ENCODE measurements around the gene KIR2DL3.
A peak's percentile ranks its signal among the peaks of the same experiment; 100 is the strongest.
"Not testable (repeated sequence)": the region's sequence is repeated elsewhere in the genome, so short reads cannot be mapped to it uniquely, and the experiment has no call there.

KIR2DL3 gene

GRCh38 chr19:54766464-54766863 lies 28.2 kb downstream of the KIR2DL3 start:
- H4K8ac ChIP-seq (ENCODE audit: low read depth, low read length); H4K91ac ChIP-seq (ENCODE audit: low read depth, low read length, poor library complexity); H2BK120ac ChIP-seq (ENCODE audit: low read depth, low read length); H3K4me2 ChIP-seq (ENCODE audit: insufficient read depth, low read length, poor library complexity, severe bottlenecking); H2AK5ac ChIP-seq (ENCODE audit: low read depth, low read length); H3K9me3 ChIP-seq (replicated peaks in 1 of 2; ENCODE audit: control insufficient read depth in 2 of 2, insufficient read depth in 1 of 2, low read depth in 1 of 2, low read length in 2 of 2); H3K36me3 ChIP-seq (replicated peaks in 1 of 2; ENCODE audit: control insufficient read depth in 2 of 2, insufficient read depth in 2 of 2, low read length in 2 of 2); H2AFZ ChIP-seq (ENCODE audit: low read length); H2BK5ac ChIP-seq (ENCODE audit: low read length); H3K4ac ChIP-seq (ENCODE audit: low read length); H3K79me1 ChIP-seq (ENCODE audit: low read depth, low read length); H3K18ac ChIP-seq (ENCODE audit: low read length); H3K27me3 ChIP-seq (ENCODE audit: control insufficient read depth in 3 of 3, insufficient read depth in 3 of 3, low read depth in 1 of 3, low read length in 3 of 3); H2BK12ac ChIP-seq (ENCODE audit: low read length); DNase-seq (ENCODE audit: low spot score); H3K9ac ChIP-seq (ENCODE audit: low read depth, low read length, poor library complexity); H3K4me3 ChIP-seq (ENCODE audit: low read length in 2 of 2); H3K14ac ChIP-seq (ENCODE audit: low read length); H2BK15ac ChIP-seq (ENCODE audit: low read length); H3K23ac ChIP-seq (ENCODE audit: low read depth, low read length, poor library complexity); H3K4me1 ChIP-seq (ENCODE audit: control insufficient read depth in 2 of 2, insufficient read depth in 1 of 2, low read depth in 1 of 2, low read length in 2 of 2); H3K27ac ChIP-seq (replicated peaks; ENCODE audit: low read length): not testable (repeated sequence)
- WGBS, 2 donors (ENCODE audit: extremely low coverage in 2 of 2, insufficient read length in 2 of 2, insufficient replicate concordance in 1 of 2) = no CpG with 5 or more reads among the region's 4 CpGs

GRCh38 chr19:54769646-54770045 lies 31.3 kb downstream of the KIR2DL3 start, which contains the start of gene KIR2DL1:
KIR2DL1 (plus strand) TSS chr19:54769793; CDS start chr19:54769851, 58 bp downstream.
- H2BK120ac ChIP-seq (ENCODE audit: low read depth, low read length); H2AK5ac ChIP-seq (ENCODE audit: low read depth, low read length); H2BK12ac ChIP-seq (ENCODE audit: low read length); H3K4me3 ChIP-seq (ENCODE audit: low read length in 2 of 2); H3K4me2 ChIP-seq (ENCODE audit: insufficient read depth, low read length, poor library complexity, severe bottlenecking); H4K91ac ChIP-seq (ENCODE audit: low read depth, low read length, poor library complexity); H2BK15ac ChIP-seq (ENCODE audit: low read length); H3K23ac ChIP-seq (ENCODE audit: low read depth, low read length, poor library complexity); H3K36me3 ChIP-seq (replicated peaks in 1 of 2; ENCODE audit: control insufficient read depth in 2 of 2, insufficient read depth in 2 of 2, low read length in 2 of 2); H3K27ac ChIP-seq (replicated peaks; ENCODE audit: low read length); H3K14ac ChIP-seq (ENCODE audit: low read length); H3K18ac ChIP-seq (ENCODE audit: low read length); H3K4me1 ChIP-seq (ENCODE audit: control insufficient read depth in 2 of 2, insufficient read depth in 1 of 2, low read depth in 1 of 2, low read length in 2 of 2); H2AFZ ChIP-seq (ENCODE audit: low read length); H2BK5ac ChIP-seq (ENCODE audit: low read length); DNase-seq (ENCODE audit: low spot score); H3K27me3 ChIP-seq (ENCODE audit: control insufficient read depth in 3 of 3, insufficient read depth in 3 of 3, low read depth in 1 of 3, low read length in 3 of 3); H3K79me1 ChIP-seq (ENCODE audit: low read depth, low read length); H4K8ac ChIP-seq (ENCODE audit: low read depth, low read length); H3K4ac ChIP-seq (ENCODE audit: low read length); H3K9me3 ChIP-seq (replicated peaks in 1 of 2; ENCODE audit: control insufficient read depth in 2 of 2, insufficient read depth in 1 of 2, low read depth in 1 of 2, low read length in 2 of 2): not testable (repeated sequence)
- no CpG with 5 or more reads among the region's 15 CpGs for WGBS, 2 donors (ENCODE audit: extremely low coverage in 2 of 2, insufficient read length in 2 of 2, insufficient replicate concordance in 1 of 2)
- H3K9ac ChIP-seq (ENCODE audit: low read depth, low read length, poor library complexity) = peak within 1 kb of the TSS; percentile 21

GRCh38 chr19:54770511-54770910 lies 32.2 kb downstream of the KIR2DL3 start:
- H3K27me3 ChIP-seq (ENCODE audit: control insufficient read depth in 3 of 3, insufficient read depth in 3 of 3, low read depth in 1 of 3, low read length in 3 of 3); H3K14ac ChIP-seq (ENCODE audit: low read length); DNase-seq (ENCODE audit: low spot score); H2AK5ac ChIP-seq (ENCODE audit: low read depth, low read length); H3K36me3 ChIP-seq (replicated peaks in 1 of 2; ENCODE audit: control insufficient read depth in 2 of 2, insufficient read depth in 2 of 2, low read length in 2 of 2); H3K4me3 ChIP-seq (ENCODE audit: low read length in 2 of 2); H3K9ac ChIP-seq (ENCODE audit: low read depth, low read length, poor library complexity); H4K91ac ChIP-seq (ENCODE audit: low read depth, low read length, poor library complexity); H2BK15ac ChIP-seq (ENCODE audit: low read length); H3K4ac ChIP-seq (ENCODE audit: low read length); H2BK5ac ChIP-seq (ENCODE audit: low read length); H3K79me1 ChIP-seq (ENCODE audit: low read depth, low read length); H3K4me2 ChIP-seq (ENCODE audit: insufficient read depth, low read length, poor library complexity, severe bottlenecking); H2BK12ac ChIP-seq (ENCODE audit: low read length); H4K8ac ChIP-seq (ENCODE audit: low read depth, low read length); H3K9me3 ChIP-seq (replicated peaks in 1 of 2; ENCODE audit: control insufficient read depth in 2 of 2, insufficient read depth in 1 of 2, low read depth in 1 of 2, low read length in 2 of 2); H3K4me1 ChIP-seq (ENCODE audit: control insufficient read depth in 2 of 2, insufficient read depth in 1 of 2, low read depth in 1 of 2, low read length in 2 of 2); H3K27ac ChIP-seq (replicated peaks; ENCODE audit: low read length); H3K18ac ChIP-seq (ENCODE audit: low read length); H3K23ac ChIP-seq (ENCODE audit: low read depth, low read length, poor library complexity); H2AFZ ChIP-seq (ENCODE audit: low read length); H2BK120ac ChIP-seq (ENCODE audit: low read depth, low read length): not testable (repeated sequence)
- no CpG with 5 or more reads among the region's 4 CpGs for WGBS, 2 donors (ENCODE audit: extremely low coverage in 2 of 2, insufficient read length in 2 of 2, insufficient replicate concordance in 1 of 2)

GRCh38 chr19:54771018-54771960 lies 33.0 kb downstream of the KIR2DL3 start:
- H3K4me2 ChIP-seq (ENCODE audit: insufficient read depth, low read length, poor library complexity, severe bottlenecking); H2BK120ac ChIP-seq (ENCODE audit: low read depth, low read length); H3K18ac ChIP-seq (ENCODE audit: low read length); H2BK12ac ChIP-seq (ENCODE audit: low read length); H3K4ac ChIP-seq (ENCODE audit: low read length); H4K8ac ChIP-seq (ENCODE audit: low read depth, low read length); H3K23ac ChIP-seq (ENCODE audit: low read depth, low read length, poor library complexity); H2BK5ac ChIP-seq (ENCODE audit: low read length); H4K91ac ChIP-seq (ENCODE audit: low read depth, low read length, poor library complexity); H3K27me3 ChIP-seq (ENCODE audit: control insufficient read depth in 3 of 3, insufficient read depth in 3 of 3, low read depth in 1 of 3, low read length in 3 of 3); H3K9ac ChIP-seq (ENCODE audit: low read depth, low read length, poor library complexity); H2AFZ ChIP-seq (ENCODE audit: low read length); H3K27ac ChIP-seq (replicated peaks; ENCODE audit: low read length); H3K9me3 ChIP-seq (replicated peaks in 1 of 2; ENCODE audit: control insufficient read depth in 2 of 2, insufficient read depth in 1 of 2, low read depth in 1 of 2, low read length in 2 of 2); H2BK15ac ChIP-seq (ENCODE audit: low read length); H3K4me3 ChIP-seq (ENCODE audit: low read length in 2 of 2); H3K4me1 ChIP-seq (ENCODE audit: control insufficient read depth in 2 of 2, insufficient read depth in 1 of 2, low read depth in 1 of 2, low read length in 2 of 2); H3K36me3 ChIP-seq (replicated peaks in 1 of 2; ENCODE audit: control insufficient read depth in 2 of 2, insufficient read depth in 2 of 2, low read length in 2 of 2); H3K79me1 ChIP-seq (ENCODE audit: low read depth, low read length); DNase-seq (ENCODE audit: low spot score); H2AK5ac ChIP-seq (ENCODE audit: low read depth, low read length); H3K14ac ChIP-seq (ENCODE audit: low read length): not testable (repeated sequence)
- no CpG with 5 or more reads among the region's 15 CpGs for WGBS, 2 donors (ENCODE audit: extremely low coverage in 2 of 2, insufficient read length in 2 of 2, insufficient replicate concordance in 1 of 2)

All from neuronal stem cell (in vitro differentiated cells).